Prostate gland (tissue), 2 donors: ENCODE results near the gene ABHD15. TPM values are rescaled to one million over a fixed set of nuclear protein-coding genes. Genes with fewer than 3 reads are reported as not detected.

ENCODE experiments used
- DNase-seq: peaks from one replicate; pipeline ENCODE4 v3.0.0-alpha.2; 2019; ENCODE audit warnings: low spot score
- H3K27ac ChIP-seq, 2 donors: fragments of 200-600 bp; sonication (generic); 2 replicates each; pipeline ENCODE4 v1.5.1; 2017 to 2019
- H3K27me3 ChIP-seq: fragments of 200-600 bp; sonication (generic); replicated peaks from 2 replicates; pipeline ENCODE4 v1.5.1; 2019; ENCODE audit not compliant: insufficient read depth
- H3K36me3 ChIP-seq, 2 donors: fragments of 200-600 bp; sonication (generic); 1 replicate in 1 of 2; 2 replicates in 1 of 2; pipeline versions ENCODE4 v1.5.1 to v1.8.1; 2017 to 2019
- H3K4me1 ChIP-seq: fragments of 200-600 bp; sonication (generic); replicated peaks from 2 replicates; pipeline ENCODE4 v1.5.1; 2019
- H3K4me3 ChIP-seq, 2 donors: fragments of 200-600 bp; sonication (generic); 2 replicates each; pipeline ENCODE4 v1.5.1; 2017 to 2019
- H3K9me3 ChIP-seq: fragments of 200-600 bp; sonication (generic); 2 replicates; pipeline ENCODE4 v1.5.1; 2017
- CTCF ChIP-seq, 4 experiments: fragments of 200-600 bp in 2 of 4; fragments of 450-650 bp in 2 of 4; sonication (generic) in 2 of 4; IDR thresholded peaks; 1 replicate in 3 of 4; 2 replicates in 1 of 4; pipeline ENCODE4 v1.5.1; 2016 to 2019; ENCODE audit warnings: antibody characterized with exemption in 4 of 4, mild to moderate bottlenecking in 2 of 4, moderate library complexity in 2 of 4
- POLR2A ChIP-seq: fragments of 450-650 bp; IDR thresholded peaks from one replicate; pipeline ENCODE4 v1.6.1; 2016; ENCODE audit warnings: antibody characterized with exemption, mild to moderate bottlenecking
- POLR2AphosphoS5 ChIP-seq: sonication (generic); formaldehyde crosslinking; IDR thresholded peaks from one replicate; pipeline ENCODE4 v1.6.1; 2017; ENCODE audit warnings: antibody characterized with exemption
- WGBS: methylation state at CpG from one replicate; pipeline ENCODE4 v1.1.5; 2018; 5-methylcytosine and 5-hydroxymethylcytosine counted together
- intact Hi-C: fragments of 100-400 bp; cut with DNase I; formaldehyde crosslinking; loops from one replicate; pipeline ENCODE4 v1.14.2; 2022
- total RNA-seq, 2 donors: library from RNA; depleted of rRNA; stranded (reverse); fragments of >200 nt; gene quantifications; one replicate each; pipeline ENCODE4 v1.1.0, GENCODE V29; 2016

Gene ABHD15
- total RNA-seq: 10 to 100 TPM in 1 of 2 donors, 1 to 10 TPM in 1; 9.1 to 14.8 TPM

- intact Hi-C loops: no loop called here
- Histone ChIP-seq H3K9me3 (no peaks in the 10 kb centered on the region), H3K27me3 (no peaks in the 10 kb centered on the region), H3K4me1 (peaks cover 4% of the 10 kb centered on the region), H3K27ac (peak within 1 kb of the TSS; percentile 85 to 90), H3K4me3 (peak within 1 kb of the TSS; percentile 61 to 62), H3K36me3 (no peaks in the 10 kb centered on the region)
- TF ChIP-seq CTCF (IDR thresholded peaks at IDR 0.05) (no peak), POLR2A (peak; percentile 15), POLR2AphosphoS5 (no peak)
- DNase-seq: peak; percentile 53
- 6% methylated on average over 46 of the region's 94 CpGs for WGBS
Observed at GRCh38 chr17:29566473-29567303, at the start of gene ABHD15. Gene ABHD15, minus strand, starts transcription at chr17:29567037. Its CDS starts 71 bp downstream, at chr17:29566966.

- H3K4me3 ChIP-seq: peak overlapping the region in 1 of 2 donors; percentile 20
- intact Hi-C loops: no loop called here
- 5% methylated on average over 73 of the region's 74 CpGs for WGBS
- peak in 1 of 4 experiments; percentile 8 for TF ChIP-seq CTCF (IDR thresholded peaks at IDR 0.05)
- peak; percentile 69 for TF ChIP-seq POLR2AphosphoS5
- peak; percentile 63 for TF ChIP-seq POLR2A
- H3K9me3 ChIP-seq: no peaks in the 10 kb centered on the region
- no peak overlapping the region for H3K27ac ChIP-seq
- peak; percentile 82 for DNase-seq
- H3K36me3 ChIP-seq: no peaks in the 10 kb centered on the region
- H3K27me3 ChIP-seq: no peaks in the 10 kb centered on the region
- H3K4me1 ChIP-seq: peaks cover 5% of the 10 kb centered on the region
Observed at GRCh38 chr17:29615492-29616299, 48.9 kb upstream of the ABHD15 start.

GRCh38 chr17:29615048-29615385 is 48.2 kb upstream of the ABHD15 start:
- no peaks in the 10 kb centered on the region for H3K9me3 ChIP-seq
- no peak for DNase-seq
- H3K4me3 ChIP-seq: peak overlapping the region in 1 of 2 donors; percentile 20
- intact Hi-C loops: no loop called here
- no peak for TF ChIP-seq CTCF (IDR thresholded peaks at IDR 0.05)
- TF ChIP-seq POLR2A: no peak
- no peak for TF ChIP-seq POLR2AphosphoS5
- H3K36me3 ChIP-seq: no peaks in the 10 kb centered on the region
- WGBS: 42% methylated on average over 15 of the region's 15 CpGs
- peaks cover 5% of the 10 kb centered on the region for H3K4me1 ChIP-seq
- no peak overlapping the region for H3K27ac ChIP-seq
- H3K27me3 ChIP-seq: no peaks in the 10 kb centered on the region

- Histone ChIP-seq H3K9me3 (no peaks in the 10 kb centered on the region), H3K36me3 (no peaks in the 10 kb centered on the region), H3K4me3 (no peak overlapping the region), H3K4me1 (peaks cover 5% of the 10 kb centered on the region), H3K27ac (no peak overlapping the region), H3K27me3 (no peaks in the 10 kb centered on the region)
- TF ChIP-seq CTCF (IDR thresholded peaks at IDR 0.05) (no peak), POLR2AphosphoS5 (no peak), POLR2A (no peak)
- 69% methylated on average over 16 of the region's 16 CpGs for WGBS
- intact Hi-C loops: no loop called here
- DNase-seq: no peak
Observed at GRCh38 chr17:29614349-29615047, 47.7 kb upstream of the ABHD15 start.
